Uterus (tissue), 4 donors: ENCODE measurements around the gene TTC17. TPM values are rescaled to one million over a fixed set of nuclear protein-coding genes. Genes with fewer than 3 reads are reported as not detected.

Source experiments
- DNase-seq, 2 donors: peaks; one replicate each; pipeline ENCODE4 v3.0.0-alpha.2; 2019 to 2020
- H3K27ac ChIP-seq, 2 donors: fragments of 200-600 bp; sonication (generic); 1 replicate in 1 of 2; 2 replicates in 1 of 2; pipeline ENCODE4 v1.5.1; 2016 to 2018
- H3K27me3 ChIP-seq, 2 donors: fragments of 200-600 bp; sonication (generic); one replicate each; pipeline ENCODE4 v1.5.1; 2018 to 2019; ENCODE audit warnings: control low read depth in 1 of 2
- H3K36me3 ChIP-seq, 2 donors: fragments of 200-600 bp; sonication (generic); one replicate each; pipeline ENCODE4 v1.5.1; 2019; ENCODE audit warnings: control low read depth in 1 of 2
- H3K4me1 ChIP-seq, 2 donors: fragments of 200-600 bp; sonication (generic); one replicate each; pipeline ENCODE4 v1.5.1; 2018 to 2019; ENCODE audit warnings: control low read depth in 1 of 2
- H3K4me3 ChIP-seq, 2 donors: fragments of 200-600 bp; sonication (generic); 1 replicate in 1 of 2; 2 replicates in 1 of 2; pipeline ENCODE4 v1.5.1; 2018 to 2019; ENCODE audit warnings: mild to moderate bottlenecking in 1 of 2
- H3K9me3 ChIP-seq, 2 donors: fragments of 200-600 bp; sonication (generic); one replicate each; pipeline ENCODE4 v1.5.1; 2019; ENCODE audit warnings: control low read depth in 1 of 2
- CTCF ChIP-seq, 4 experiments: fragments of 200-600 bp in 2 of 4; fragments of 450-650 bp in 2 of 4; sonication (generic) in 2 of 4; IDR thresholded peaks; one replicate each; pipeline ENCODE4 v1.5.1; 2016 to 2019; ENCODE audit warnings: antibody characterized with exemption in 4 of 4, mild to moderate bottlenecking in 2 of 4, moderate library complexity in 1 of 4
- POLR2A ChIP-seq, 2 donors: fragments of 450-650 bp; IDR thresholded peaks; one replicate each; pipeline ENCODE4 v1.6.1; 2016; ENCODE audit warnings: antibody characterized with exemption in 2 of 2, mild to moderate bottlenecking in 1 of 2, moderate library complexity in 1 of 2
- intact Hi-C: fragments of 100-400 bp; cut with DNase I; formaldehyde crosslinking; loops from one replicate; pipeline ENCODE4 v1.15.1; 2023; ENCODE audit warnings: low total_unique reads
- total RNA-seq, 4 donors: library from RNA; depleted of rRNA in 3 of 4; stranded (reverse); fragments of >200 nt in 3 of 4; gene quantifications; one replicate each; pipeline versions ENCODE4 v1.1.0 to v1.2.4, GENCODE V29; 2014 to 2023
- donor health status: DM: yes; HTN: yes; CAD: no.

The TTC17 gene
- total RNA-seq, 4 donors from 2014 or later: 94.7 to 182 (median 126) TPM

DNA sequence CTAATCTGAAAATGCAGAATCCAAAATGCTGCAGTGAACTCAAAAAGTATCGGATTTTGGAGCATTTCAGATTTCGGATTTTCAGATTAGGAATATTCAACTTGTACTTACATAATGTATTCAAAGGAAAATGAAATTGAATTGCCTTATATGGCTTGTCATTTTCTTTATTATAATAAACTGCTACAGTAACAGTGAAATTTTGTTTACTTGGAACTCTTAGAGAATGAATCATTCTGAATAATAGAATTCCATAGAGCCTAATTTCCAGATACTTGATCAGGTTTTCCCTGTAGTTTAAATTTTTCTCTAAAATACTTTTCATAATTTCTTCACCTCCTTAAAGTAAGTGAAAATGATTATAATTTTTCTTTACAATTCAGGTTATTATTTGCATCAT is 17.3 kb downstream of the TTC17 start:
- DNase-seq: no peak
- intact Hi-C loops: no loop called here
- Histone ChIP-seq H3K4me3 (no peak overlapping the region), H3K27ac (no peak overlapping the region), H3K27me3 (no peaks in the 10 kb centered on the region), H3K9me3 (no peaks in the 10 kb centered on the region), H3K4me1 (no peaks in the 10 kb centered on the region), H3K36me3 (no peaks in the 10 kb centered on the region)
- TF ChIP-seq POLR2A (IDR thresholded peaks at IDR 0.05): no peak
- no peak for TF ChIP-seq CTCF (IDR thresholded peaks at IDR 0.05)

GRCh38 chr11:43376594-43376993 is 17.9 kb downstream of the TTC17 start:
- no peak overlapping the region for H3K4me3 ChIP-seq
- no peak for DNase-seq
- no peak for TF ChIP-seq CTCF (IDR thresholded peaks at IDR 0.05)
- no peak for TF ChIP-seq POLR2A (IDR thresholded peaks at IDR 0.05)
- no peaks in the 10 kb centered on the region for H3K27me3 ChIP-seq
- no peak overlapping the region for H3K27ac ChIP-seq
- H3K36me3 ChIP-seq: no peaks in the 10 kb centered on the region
- intact Hi-C loops: no loop called here
- no peaks in the 10 kb centered on the region for H3K4me1 ChIP-seq
- no peaks in the 10 kb centered on the region for H3K9me3 ChIP-seq

- Histone ChIP-seq H3K36me3 (no peaks in the 10 kb centered on the region), H3K4me1 (no peaks in the 10 kb centered on the region), H3K27ac (no peak overlapping the region), H3K9me3 (no peaks in the 10 kb centered on the region), H3K4me3 (no peak overlapping the region), H3K27me3 (no peaks in the 10 kb centered on the region)
- intact Hi-C loops: no loop called here
- no peak for TF ChIP-seq POLR2A (IDR thresholded peaks at IDR 0.05)
- no peak for TF ChIP-seq CTCF (IDR thresholded peaks at IDR 0.05)
- DNase-seq: no peak
Measured at GRCh38 chr11:43377389-43377788, 18.7 kb downstream of the TTC17 start.

DNA sequence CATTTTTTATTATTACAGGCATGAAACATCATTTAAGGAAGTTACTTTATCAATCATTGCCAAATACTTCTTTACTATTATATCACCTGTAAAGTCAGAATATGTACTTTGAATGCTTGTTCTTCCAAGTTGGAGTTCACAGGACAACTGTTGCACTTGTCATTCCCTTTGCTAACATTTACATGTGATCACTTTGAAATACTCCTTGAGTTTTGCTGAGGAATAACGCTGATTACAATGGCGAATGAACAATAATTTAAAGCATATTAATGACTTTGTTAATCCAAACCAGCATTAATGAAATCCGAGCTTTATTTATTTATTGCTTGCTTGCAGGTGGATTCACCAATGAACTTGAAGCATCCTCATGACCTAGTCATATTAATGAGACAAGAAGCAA is 20.2 kb downstream of the TTC17 start:
- intact Hi-C loops: no loop called here
- Histone ChIP-seq H3K27me3 (no peaks in the 10 kb centered on the region), H3K4me1 (no peaks in the 10 kb centered on the region), H3K27ac (no peak overlapping the region), H3K4me3 (no peak overlapping the region), H3K9me3 (no peaks in the 10 kb centered on the region), H3K36me3 (no peaks in the 10 kb centered on the region)
- no peak for DNase-seq
- no peak for TF ChIP-seq CTCF (IDR thresholded peaks at IDR 0.05)
- no peak for TF ChIP-seq POLR2A (IDR thresholded peaks at IDR 0.05)

DNA sequence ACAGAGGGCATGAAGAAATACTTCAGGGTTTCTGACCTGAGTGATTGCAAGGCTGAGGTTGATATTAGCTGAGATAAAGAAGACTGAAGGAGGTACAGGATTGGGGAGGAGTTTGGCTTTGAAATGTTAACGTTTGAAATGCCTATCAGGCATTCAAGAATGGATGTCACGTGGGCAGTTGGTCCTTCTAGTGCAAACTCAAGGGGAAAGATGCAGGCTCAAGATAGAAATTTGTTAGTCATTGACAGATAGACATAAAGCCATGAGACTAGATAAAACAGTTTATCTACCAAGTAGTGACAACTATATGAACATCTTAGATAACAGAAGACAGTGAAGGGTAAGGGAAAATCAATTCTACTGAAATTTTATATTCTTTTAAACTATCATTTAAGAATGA is 23.1 kb downstream of the TTC17 start:
- H3K27me3 ChIP-seq: no peaks in the 10 kb centered on the region
- no peak overlapping the region for H3K4me3 ChIP-seq
- intact Hi-C loops: no loop called here
- no peak for DNase-seq
- H3K36me3 ChIP-seq: no peaks in the 10 kb centered on the region
- TF ChIP-seq CTCF (IDR thresholded peaks at IDR 0.05) (no peak), POLR2A (IDR thresholded peaks at IDR 0.05) (no peak)
- H3K9me3 ChIP-seq: no peaks in the 10 kb centered on the region
- no peak overlapping the region for H3K27ac ChIP-seq
- no peaks in the 10 kb centered on the region for H3K4me1 ChIP-seq
